GM15510 (cell line): ENCODE measurements around the gene PATE1.

Experiments used
- POLR2A ChIP-seq: IDR thresholded peaks from 3 replicates; pipeline ENCODE4 v1.6.1; 2011; ENCODE audit warnings: borderline replicate concordance; ENCODE audit not compliant: insufficient read length; ENCODE audit errors: extremely low read depth

The PATE1 gene

DNA sequence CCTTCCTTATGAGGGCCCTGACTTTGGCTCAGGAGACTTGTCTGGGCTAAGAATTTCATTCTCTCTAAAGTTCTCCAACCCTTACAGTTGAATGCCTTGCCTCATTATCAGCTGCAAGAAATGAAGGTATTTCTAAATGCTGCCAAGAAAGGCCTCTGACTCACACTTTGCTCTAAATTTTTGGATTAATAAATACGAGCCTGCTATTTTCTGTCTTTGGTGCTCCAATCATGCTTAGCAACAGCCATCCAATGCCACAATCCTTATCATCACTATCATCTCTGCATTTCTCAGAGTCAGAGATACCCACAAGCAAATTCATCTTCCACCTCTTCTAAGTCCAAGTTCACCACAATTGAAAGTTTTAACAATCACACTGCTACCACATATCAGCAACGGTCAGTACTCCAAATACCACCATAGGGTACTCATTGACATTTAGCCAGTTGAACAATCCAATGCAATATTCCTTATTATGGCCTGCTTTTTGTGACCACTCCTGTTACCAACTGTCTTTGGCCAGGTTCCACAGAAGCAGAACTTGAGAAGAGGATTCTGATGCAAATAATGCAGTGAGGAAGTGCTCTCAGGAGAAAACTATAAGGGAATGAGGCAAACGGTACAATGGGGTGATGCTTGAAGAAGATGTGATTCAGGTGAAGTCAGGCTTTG, 26.9 kb downstream of the PATE1 start:
- TF ChIP-seq POLR2A = no peak

GRCh38 chr11:125773516-125773915, 27.4 kb downstream of the PATE1 start:
- no peak for TF ChIP-seq POLR2A

DNA sequence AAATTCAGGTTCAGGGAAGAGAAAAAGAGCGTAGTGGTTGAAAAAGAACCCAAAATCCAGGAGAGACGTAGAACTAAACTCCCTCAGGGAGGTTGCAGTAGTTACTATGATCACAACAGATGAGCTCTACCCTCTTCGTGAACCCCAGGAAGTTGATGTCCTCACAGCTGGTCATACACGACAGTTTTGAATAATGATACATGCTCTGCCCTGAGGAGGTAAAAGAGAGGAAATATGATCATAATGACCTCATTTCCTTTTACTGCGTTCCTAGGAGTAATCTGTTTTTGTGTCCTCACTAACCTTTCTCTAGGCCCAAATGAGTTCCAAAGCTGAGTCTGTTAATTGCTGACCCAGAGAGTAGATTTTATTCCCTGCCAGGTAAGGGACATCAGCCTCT, 31.2 kb downstream of the PATE1 start:
- no peak for TF ChIP-seq POLR2A

- TF ChIP-seq POLR2A = no peak
Measured at GRCh38 chr11:125778728-125779127, 32.6 kb downstream of the PATE1 start, which contains the start of gene PATE2. PATE2 (minus strand) TSS chr11:125778828; CDS start chr11:125778773, 55 bp downstream.

- TF ChIP-seq POLR2A = no peak
Measured at GRCh38 chr11:125784678-125785077, 38.6 kb downstream of the PATE1 start.

DNA sequence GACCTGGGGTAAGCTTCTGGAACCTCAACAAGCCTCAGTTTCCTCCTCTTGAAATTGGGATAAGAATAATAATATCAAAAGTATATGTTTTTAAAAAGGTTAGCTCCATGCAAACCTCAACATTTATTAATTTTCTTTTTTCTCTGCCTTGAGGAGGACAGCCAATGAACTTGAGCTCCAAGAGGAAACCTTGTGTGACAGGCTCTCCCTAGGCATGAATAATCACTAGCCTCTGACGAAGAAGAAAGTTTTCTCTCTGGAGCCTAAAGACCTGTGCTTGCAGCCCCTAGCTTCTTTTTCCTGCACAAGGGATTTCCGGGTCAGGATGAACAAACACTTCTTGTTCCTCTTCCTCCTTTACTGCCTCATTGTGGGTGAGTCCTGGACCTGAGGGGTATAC, 41.7 kb downstream of the PATE1 start, which contains the start of gene PATE3:
Gene PATE3, plus strand, starts transcription at position 301 of the 400 bp plus-strand sequence. Its CDS starts 25 bp downstream, at position 326.
- TF ChIP-seq POLR2A = no peak

DNA sequence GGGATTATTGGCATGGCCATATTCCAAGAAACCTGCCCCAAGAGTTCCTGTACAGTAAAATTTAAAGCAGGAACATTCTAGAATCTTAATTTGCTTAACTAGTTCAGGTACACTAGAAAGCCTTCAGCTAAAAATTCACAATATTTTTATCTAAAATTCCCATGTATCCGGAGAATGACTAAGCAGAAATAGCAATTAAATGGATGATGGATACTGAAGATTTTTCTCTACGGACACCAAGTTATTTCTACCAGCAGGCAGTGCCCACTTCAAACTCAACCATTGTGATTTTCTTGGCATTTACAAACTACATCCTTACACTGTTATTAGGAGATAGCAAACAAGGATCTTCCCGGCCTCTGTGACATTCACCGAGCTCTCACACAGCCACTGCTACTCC, 44.7 kb downstream of the PATE1 start:
- TF ChIP-seq POLR2A = no peak

DNA sequence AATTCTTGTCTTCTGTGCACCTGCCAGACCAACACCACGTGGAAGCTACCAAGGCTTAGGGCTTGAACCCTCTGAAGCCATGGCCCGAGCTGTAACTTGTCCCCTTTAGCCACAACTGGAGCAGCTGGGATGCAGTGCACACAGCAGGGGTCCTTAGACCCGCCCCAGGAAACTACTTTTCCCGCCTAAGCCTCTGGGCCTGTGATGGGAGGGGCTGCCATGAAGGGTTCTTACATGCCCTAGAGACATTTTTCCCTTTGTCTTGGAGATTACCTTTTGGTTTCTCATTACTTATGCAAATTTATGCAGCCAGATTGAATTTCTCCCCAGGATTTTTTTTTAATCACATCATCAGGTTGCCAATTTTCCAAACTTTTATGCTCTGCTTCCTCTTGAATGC, 51.6 kb downstream of the PATE1 start:
- no peak for TF ChIP-seq POLR2A
